Tibial nerve (tissue), 4 donors: ENCODE measurements around the gene RALB. TPM values are rescaled to one million over a fixed set of nuclear protein-coding genes. Genes with fewer than 3 reads are reported as not detected.

Experiments
- DNase-seq, 2 donors: peaks; one replicate each; pipeline ENCODE4 v3.0.0-alpha.2; 2019; ENCODE audit warnings: low spot score in 2 of 2
- H3K27ac ChIP-seq, 4 donors: fragments of 200-600 bp; sonication (generic) in 3 of 4; one replicate each; pipeline ENCODE4 v1.5.1; 2017 to 2019; ENCODE audit warnings: mild to moderate bottlenecking in 1 of 4
- H3K27me3 ChIP-seq, 2 donors: fragments of 200-600 bp; sonication (generic) in 1 of 2; one replicate each; pipeline versions ENCODE4 v1.5.1 to v1.6.0; 2017 to 2019
- H3K36me3 ChIP-seq, 3 donors: fragments of 200-600 bp; sonication (generic); one replicate each; pipeline ENCODE4 v1.5.1; 2018 to 2019
- H3K4me1 ChIP-seq, 4 donors: fragments of 200-600 bp; sonication (generic) in 3 of 4; one replicate each; pipeline ENCODE4 v1.5.1; 2017 to 2019
- H3K4me3 ChIP-seq, 4 donors: fragments of 200-600 bp; sonication (generic) in 3 of 4; one replicate each; pipeline ENCODE4 v1.5.1; 2017 to 2019; ENCODE audit warnings: mild to moderate bottlenecking in 1 of 4, moderate library complexity in 1 of 4
- H3K9me3 ChIP-seq, 4 donors: fragments of 200-600 bp; sonication (generic) in 3 of 4; one replicate each; pipeline ENCODE4 v1.5.1; 2017 to 2019
- EP300 ChIP-seq, 2 donors: sonication (generic); formaldehyde crosslinking; IDR thresholded peaks; one replicate each; pipeline ENCODE4 v1.6.1; 2017; ENCODE audit warnings: antibody characterized with exemption in 2 of 2, mild to moderate bottlenecking in 1 of 2
- POLR2A ChIP-seq, 2 donors: fragments of 450-650 bp; IDR thresholded peaks; one replicate each; pipeline ENCODE4 v1.6.1; 2017; ENCODE audit warnings: antibody characterized with exemption in 2 of 2, mild to moderate bottlenecking in 2 of 2, moderate library complexity in 2 of 2
- WGBS, 2 donors: methylation state at CpG; one replicate each; pipeline ENCODE4 v1.1.5; 2018; 5-methylcytosine and 5-hydroxymethylcytosine counted together
- total RNA-seq, 4 donors: library from RNA; depleted of rRNA; stranded (reverse); fragments of >200 nt; gene quantifications; one replicate each; pipeline ENCODE4 v1.1.0, GENCODE V29; 2016
- TF ChIP-seq, protein P1 (sequence below), 5 experiments: fragments of 200-600 bp in 3 of 5; fragments of 450-650 bp in 2 of 5; sonication (generic) in 3 of 5; IDR thresholded peaks; one replicate each; pipeline ENCODE4 v1.5.1; 2016 to 2019; ENCODE audit warnings: antibody characterized with exemption in 5 of 5, mild to moderate bottlenecking in 3 of 5, moderate library complexity in 2 of 5

RALB gene
- total RNA-seq, 4 donors from 2014 or later, result 35.1 to 40.4 (median 39.8) TPM

DNA sequence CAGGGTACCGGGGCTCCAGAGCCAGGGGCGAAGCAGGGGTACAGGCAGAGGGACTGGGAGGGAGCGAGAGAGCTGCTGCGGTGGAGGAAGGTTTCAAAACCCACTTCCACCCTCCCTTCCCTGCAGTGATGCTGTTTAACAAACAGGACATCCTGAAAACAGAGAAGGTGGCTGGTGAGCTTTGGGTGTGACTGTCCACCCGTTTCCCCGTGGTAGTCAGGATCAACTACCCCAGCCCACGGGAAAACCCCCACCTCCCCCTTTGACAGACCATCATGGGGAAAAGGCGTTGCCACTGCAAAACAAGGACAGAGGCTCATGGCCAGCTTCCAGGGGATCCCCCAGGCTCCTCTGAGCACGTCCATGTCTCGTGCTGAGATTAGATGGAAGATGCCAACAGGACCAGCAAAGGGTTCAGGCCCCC, 42.4 kb upstream of the RALB start:
- Histone ChIP-seq H3K9me3 (no peaks in the 10 kb centered on the region), H3K27me3 (no peaks in the 10 kb centered on the region), H3K4me1 (no peaks in the 10 kb centered on the region), H3K4me3 (no peak overlapping the region), H3K27ac (no peak overlapping the region), H3K36me3 (no peaks in the 10 kb centered on the region)
- WGBS, 2 donors, result 70 to 76% methylated on average over 10 of the region's 10 CpGs
- TF ChIP-seq POLR2A (IDR thresholded peaks at IDR 0.05) (no peak), EP300 (IDR thresholded peaks at IDR 0.05) (no peak)
- TF ChIP-seq, protein P1, sequence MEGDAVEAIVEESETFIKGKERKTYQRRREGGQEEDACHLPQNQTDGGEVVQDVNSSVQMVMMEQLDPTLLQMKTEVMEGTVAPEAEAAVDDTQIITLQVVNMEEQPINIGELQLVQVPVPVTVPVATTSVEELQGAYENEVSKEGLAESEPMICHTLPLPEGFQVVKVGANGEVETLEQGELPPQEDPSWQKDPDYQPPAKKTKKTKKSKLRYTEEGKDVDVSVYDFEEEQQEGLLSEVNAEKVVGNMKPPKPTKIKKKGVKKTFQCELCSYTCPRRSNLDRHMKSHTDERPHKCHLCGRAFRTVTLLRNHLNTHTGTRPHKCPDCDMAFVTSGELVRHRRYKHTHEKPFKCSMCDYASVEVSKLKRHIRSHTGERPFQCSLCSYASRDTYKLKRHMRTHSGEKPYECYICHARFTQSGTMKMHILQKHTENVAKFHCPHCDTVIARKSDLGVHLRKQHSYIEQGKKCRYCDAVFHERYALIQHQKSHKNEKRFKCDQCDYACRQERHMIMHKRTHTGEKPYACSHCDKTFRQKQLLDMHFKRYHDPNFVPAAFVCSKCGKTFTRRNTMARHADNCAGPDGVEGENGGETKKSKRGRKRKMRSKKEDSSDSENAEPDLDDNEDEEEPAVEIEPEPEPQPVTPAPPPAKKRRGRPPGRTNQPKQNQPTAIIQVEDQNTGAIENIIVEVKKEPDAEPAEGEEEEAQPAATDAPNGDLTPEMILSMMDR (IDR thresholded peaks at IDR 0.05), result no peak
- no peak for DNase-seq

- Histone ChIP-seq H3K36me3 (peaks cover 0 to 38% (median 0%) of the 10 kb centered on the region in 3 donors), H3K27ac (no peak overlapping the region), H3K4me1 (peaks cover 0 to 17% (median 4%) of the 10 kb centered on the region in 4 donors), H3K9me3 (peaks cover 0 to 4% (median 0%) of the 10 kb centered on the region in 4 donors), H3K4me3 (no peak overlapping the region), H3K27me3 (no peaks in the 10 kb centered on the region)
- 97 to 100% methylated on average over 3 to 5 of the region's 5 CpGs for WGBS, 2 donors
- TF ChIP-seq EP300 (IDR thresholded peaks at IDR 0.05) (no peak), POLR2A (IDR thresholded peaks at IDR 0.05) (no peak)
- TF ChIP-seq, protein P1 (IDR thresholded peaks at IDR 0.05), result no peak
- no peak for DNase-seq
Observed at GRCh38 chr2:120218181-120218580, 34.5 kb upstream of the RALB start.

DNA sequence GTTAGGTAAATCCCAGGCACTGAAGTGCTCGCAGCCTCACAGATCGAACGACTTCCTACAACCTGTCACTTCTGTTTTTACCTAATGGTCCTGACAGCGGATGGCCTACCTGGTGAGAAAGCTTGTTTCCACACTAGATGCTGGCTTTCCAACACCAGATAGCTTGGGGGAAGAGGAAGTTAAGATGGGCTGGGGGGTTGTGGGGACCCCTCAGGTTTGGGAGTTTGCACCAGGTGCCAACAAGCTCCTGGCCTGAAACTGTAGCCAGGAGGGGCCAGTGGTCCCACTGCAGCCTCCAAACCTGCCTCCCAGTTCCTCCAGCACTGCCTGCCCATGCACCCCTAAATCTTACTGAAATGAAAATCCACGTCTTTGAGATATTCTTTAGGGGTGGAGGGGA, 33.4 kb upstream of the RALB start:
- Histone ChIP-seq H3K27ac (no peak overlapping the region), H3K9me3 (peaks cover 0 to 4% (median 0%) of the 10 kb centered on the region in 4 donors), H3K27me3 (no peaks in the 10 kb centered on the region), H3K4me3 (no peak overlapping the region), H3K36me3 (peaks cover 0 to 38% (median 0%) of the 10 kb centered on the region in 3 donors), H3K4me1 (peaks cover 0 to 24% (median 8%) of the 10 kb centered on the region in 4 donors)
- TF ChIP-seq POLR2A (IDR thresholded peaks at IDR 0.05), result no peak
- TF ChIP-seq, protein P1 (IDR thresholded peaks at IDR 0.05), result no peak
- no peak for TF ChIP-seq EP300 (IDR thresholded peaks at IDR 0.05)
- WGBS, 2 donors, result 99 to 100% methylated on average over 5 of the region's 5 CpGs
- no peak for DNase-seq

- H3K4me3 ChIP-seq, result no peak overlapping the region
- no peak overlapping the region for H3K27ac ChIP-seq
- TF ChIP-seq EP300 (IDR thresholded peaks at IDR 0.05) (no peak), POLR2A (IDR thresholded peaks at IDR 0.05) (no peak)
- TF ChIP-seq, protein P1 (IDR thresholded peaks at IDR 0.05), result no peak
- peaks cover 0 to 38% (median 0%) of the 10 kb centered on the region in 3 donors for H3K36me3 ChIP-seq
- H3K27me3 ChIP-seq, result no peaks in the 10 kb centered on the region
- WGBS, 2 donors, result 90 to 94% methylated on average over 5 of the region's 5 CpGs
- H3K4me1 ChIP-seq, result peaks cover 0 to 25% (median 8%) of the 10 kb centered on the region in 4 donors
- DNase-seq, result no peak
- peaks cover 0 to 4% (median 0%) of the 10 kb centered on the region in 4 donors for H3K9me3 ChIP-seq
Observed at GRCh38 chr2:120219766-120220165, 32.9 kb upstream of the RALB start.

- Histone ChIP-seq H3K36me3 (peaks cover 0 to 38% (median 0%) of the 10 kb centered on the region in 3 donors), H3K4me1 (peaks cover 0 to 25% (median 8%) of the 10 kb centered on the region in 4 donors), H3K4me3 (no peak overlapping the region), H3K27me3 (no peaks in the 10 kb centered on the region), H3K9me3 (peaks cover 0 to 4% (median 0%) of the 10 kb centered on the region in 4 donors), H3K27ac (no peak overlapping the region)
- TF ChIP-seq, protein P1 (IDR thresholded peaks at IDR 0.05), result no peak
- TF ChIP-seq EP300 (IDR thresholded peaks at IDR 0.05), result no peak
- no peak for TF ChIP-seq POLR2A (IDR thresholded peaks at IDR 0.05)
- no peak for DNase-seq
- WGBS, 2 donors, result 89 to 92% methylated on average over 2 of the region's 2 CpGs
Observed at GRCh38 chr2:120220756-120221155, 31.9 kb upstream of the RALB start.
